CD4-positive, alpha-beta T cell treated with Interferon gamma for 1 hour (primary cell): Measurements from ENCODE around the gene CENPL.

Source experiments
- DNase-seq: peaks from one replicate; pipeline ENCODE4 v3.0.0-alpha.2; 2020

Gene CENPL

GRCh38 chr1:173753830-173754229 is 70.9 kb downstream of the CENPL start:
- no peak for DNase-seq
